HepG2 (cell line): ENCODE data around the gene ARHGAP9. TPM values are rescaled to one million over a fixed set of nuclear protein-coding genes. Genes with fewer than 3 reads are reported as not detected.

ENCODE experiments used
- ATAC-seq: fragments of 200-7000 bp; cut with Tn5 transposase; 3 replicates; pipeline ENCODE4 v1.9.1; 2020; ENCODE audit warnings: mild to moderate bottlenecking, moderate library complexity
- BruUV-seq: library from RNA; stranded (reverse); fragments of 400-500 nt; replicated peaks from 2 replicates; lab custom pipeline; 2021; lab: Mats Ljungman, UMichigan
- CTCF ChIA-PET: fragments of 300-600 bp; formaldehyde crosslinking; extraction: SDS; loops from one replicate; lab custom pipeline; 2021; ENCODE audit warnings: low total read pairs, inconsistent platforms, low intra/inter-chr PET ratio; lab: Yijun Ruan, JAX
- POLR2A ChIA-PET: fragments of 350-600 bp; sonication (Branson Sonifier 250); formaldehyde crosslinking; loops from one replicate; lab custom pipeline; 2020; ENCODE audit warnings: antibody characterized with exemption, inconsistent platforms; lab: Yijun Ruan, JAX
- DNase-seq: peaks from one replicate; pipeline ENCODE4 v3.0.0-alpha.2; 2015; ENCODE audit warnings: low spot score
- FAIRE-seq: peaks from 3 replicates; lab custom pipeline; 2011; peaks lifted over from hg19 to GRCh38; lab: Jason Lieb, UNC
- H2AFZ ChIP-seq: one replicate; pipeline ENCODE4 v1.6.1; 2011; ENCODE audit warnings: low read length, inconsistent platforms
- H3K27ac ChIP-seq: fragments of 300-600 bp; 3 replicates; pipeline ENCODE4 v1.8.0; 2011; ENCODE audit warnings: mixed run types, mild to moderate bottlenecking, mixed read lengths, low read length, inconsistent platforms; ENCODE audit not compliant: insufficient read depth; ENCODE audit errors: extremely low read length
- H3K27me3 ChIP-seq, 2 experiments: fragments of 200-600 bp in 1 of 2; 2 replicates in 1 of 2; 3 replicates in 1 of 2; pipeline versions ENCODE4 v1.6.0 to v1.8.0; 2011; ENCODE audit warnings: low read length in 2 of 2, mild to moderate bottlenecking in 2 of 2, moderate library complexity in 2 of 2, inconsistent platforms in 1 of 2; ENCODE audit not compliant: insufficient read depth in 2 of 2, control insufficient read depth in 1 of 2
- H3K36me3 ChIP-seq, 2 experiments: fragments of 200-600 bp in 1 of 2; replicated peaks in 1 of 2; 2 replicates in 1 of 2; 3 replicates in 1 of 2; pipeline versions ENCODE4 v1.5.1 to v1.8.0; 2011; ENCODE audit warnings: low read length in 2 of 2, inconsistent platforms in 1 of 2; ENCODE audit not compliant: insufficient read depth in 2 of 2, control insufficient read depth in 1 of 2
- H3K4me1 ChIP-seq: 2 replicates; pipeline ENCODE4 v1.5.1; 2012; ENCODE audit warnings: low read length, inconsistent platforms; ENCODE audit not compliant: insufficient read depth
- H3K4me2 ChIP-seq: 2 replicates; pipeline ENCODE4 v1.6.0; 2011; ENCODE audit warnings: low read depth, low read length, inconsistent platforms
- H3K4me3 ChIP-seq, 3 experiments: fragments of 200-600 bp in 1 of 3; sonication (generic), shearing (Covaris generic) in 1 of 3; replicated peaks in 1 of 3; 2 replicates each; pipeline ENCODE4 v1.5.1; 2011 to 2016; ENCODE audit warnings: low read length in 3 of 3, inconsistent platforms in 2 of 3, low read depth in 2 of 3, mild to moderate bottlenecking in 2 of 3, control low read depth in 1 of 3, mixed read lengths in 1 of 3; ENCODE audit not compliant: insufficient read depth in 1 of 3
- H3K79me2 ChIP-seq: one replicate; pipeline ENCODE4 v1.6.1; 2011; ENCODE audit warnings: low read length, inconsistent platforms; ENCODE audit not compliant: insufficient read depth
- H3K9ac ChIP-seq: 2 replicates; pipeline ENCODE4 v1.6.0; 2011; ENCODE audit warnings: mild to moderate bottlenecking, low read depth, low read length, inconsistent platforms; ENCODE audit not compliant: insufficient read depth
- H3K9me3 ChIP-seq: 2 replicates; pipeline ENCODE4 v1.5.1; 2012; ENCODE audit warnings: mild to moderate bottlenecking, low read length
- H4K20me1 ChIP-seq: 2 replicates; pipeline ENCODE4 v1.6.0; 2011; ENCODE audit warnings: inconsistent platforms, mild to moderate bottlenecking, low read length, moderate library complexity; ENCODE audit not compliant: insufficient read depth
- AGO1 ChIP-seq: fragments of 200-400 bp; formaldehyde crosslinking; IDR thresholded peaks from 2 replicates; pipeline ENCODE4 v1.6.1; 2017; ENCODE audit warnings: mild to moderate bottlenecking, low read depth, low read length, moderate library complexity; ENCODE audit not compliant: poor library complexity, severe bottlenecking
- POLR2A ChIP-seq, 2 experiments: IDR thresholded peaks; 2 replicates each; pipeline ENCODE4 v1.6.1; 2011; ENCODE audit warnings: low read depth in 2 of 2, low read length in 2 of 2, mild to moderate bottlenecking in 1 of 2, moderate library complexity in 1 of 2; ENCODE audit not compliant: insufficient read depth in 1 of 2
- POLR2G ChIP-seq: fragments of 200-400 bp; formaldehyde crosslinking; IDR thresholded peaks from 2 replicates; pipeline ENCODE4 v1.6.1; 2018; ENCODE audit warnings: mild to moderate bottlenecking, low read depth, low read length, moderate library complexity
- RFX5 ChIP-seq: IDR thresholded peaks from 2 replicates; pipeline ENCODE4 v1.6.1; 2011; ENCODE audit warnings: low read depth, low read length, improper control_type of control experiment
- ZNF713 ChIP-seq: sonication (generic); formaldehyde crosslinking; IDR thresholded peaks from 2 replicates; pipeline ENCODE4 v1.4.0; 2020; ENCODE audit warnings: mild to moderate bottlenecking, missing genetic modification reagents
- whole genome bisulfite sequencing: methylation state at CpG from one replicate; pipeline ENCODE4 v1.1.6; 2017; ENCODE audit warnings: low lambda C conversion rate; 5-methylcytosine and 5-hydroxymethylcytosine counted together
- in situ Hi-C: cut with HindIII; loops from 2 replicates; pipeline ENCODE4 v1.10.0; 2017; ENCODE audit warnings: low pct_unique_long_range_greater_than_20kb; ENCODE audit not compliant: extremely low pct_ligation_motif_present
- intact Hi-C: fragments of 100-400 bp; cut with micrococcal nuclease; formaldehyde crosslinking; loops from one replicate; pipeline ENCODE4 v1.10.0; 2022; ENCODE audit not compliant: unreplicated experiment
- polyA plus RNA-seq, 8 experiments: library from polyadenylated mRNA; depleted of rRNA in 3 of 8; stranded (reverse) in 7 of 8; unstranded in 1 of 8; fragments of >200 nt; fragmentation: Illumina TruSeq in 4 of 8; extraction: Trizol in 4 of 8; gene quantifications; 2 replicates each; pipeline versions ENCODE4 v1.2.1 to v1.2.3, GENCODE V29; 2011 to 2016; ENCODE audit warnings: low read depth in 4 of 8, missing spikeins in 1 of 8, mixed read lengths in 1 of 8; ENCODE audit not compliant: insufficient read depth in 1 of 8
- total RNA-seq, 5 experiments: library from RNA; depleted of rRNA; stranded (reverse); fragments of >200 nt; fragmentation: Illumina TruSeq; extraction: Trizol; gene quantifications; 2 replicates each; pipeline ENCODE4 v1.2.3, GENCODE V29; 2016; ENCODE audit warnings: low read depth in 1 of 5

Gene ARHGAP9
- total and polyA plus RNA-seq, 2 of the 13 experiments (the other 11 are each of a cell fraction or from before 2014, with no cell fraction given), result 0.18 to 1.2 TPM

- FAIRE-seq (no peak), ATAC-seq (no peak), DNase-seq (no peak)
- Histone ChIP-seq H3K9ac (no peak overlapping the region), H3K27ac (no peak overlapping the region), H2AFZ (no peak overlapping the region), H3K4me3 (no peak overlapping the region), H3K9me3 (no peaks in the 10 kb centered on the region), H3K27me3 (no peaks in the 10 kb centered on the region; a peak in 1 of 5 replicates), H3K4me1 (peaks cover 23% of the 10 kb centered on the region), H3K79me2 (peaks cover 15% of the 10 kb centered on the region), H3K4me2 (no peak overlapping the region), H4K20me1 (no peaks in the 10 kb centered on the region), H3K36me3 (peaks cover 20 to 65% of the 10 kb centered on the region in 2 experiments)
- intact Hi-C loops, result no loop called here
- in situ Hi-C loops, result no loop called here
- TF ChIP-seq POLR2A (IDR thresholded peaks at IDR 0.05; ENCODE audit: insufficient read depth in 1 of 2, low read depth in 2 of 2, low read length in 2 of 2), result peak in 1 of 2 experiments; percentile 1; a peak in 1 of 4 replicates
- TF ChIP-seq ZNF713, result no peak
- ChIA-PET CTCF (no interaction called here), POLR2A (interaction anchor here (0.6 to 0.8 kb wide), 2 partner anchors 19 to 841 kb away, joined by 3 to 8 read pairs; no protein-coding TSS in a partner anchor)
- 96% methylated on average over 2 of the region's 4 CpGs for WGBS
- no TSS peak for BruUV-seq
These were observed 46.9 kb upstream of the ARHGAP9 start for GRCh38 chr12:57526477-57527126.

GRCh38 chr12:57525615-57526383 lies 46.1 kb upstream of the ARHGAP9 start:
- TF ChIP-seq AGO1 (peak; percentile 27), POLR2A (IDR thresholded peaks at IDR 0.05; ENCODE audit: insufficient read depth in 1 of 2, low read depth in 2 of 2, low read length in 2 of 2) (peak in 1 of 2 experiments; percentile 22; a peak in 1 of 4 replicates), POLR2G (0 out of 2 replicates have a peak, but pooled peaks have one; percentile 1), RFX5 (no peak)
- in situ Hi-C loops (no loop called here), intact Hi-C loops (no loop called here)
- WGBS, result 92% methylated on average over 16 of the region's 16 CpGs
- Histone ChIP-seq H3K9ac (no peak overlapping the region), H3K4me1 (peaks cover 30% of the 10 kb centered on the region), H3K9me3 (no peaks in the 10 kb centered on the region), H3K79me2 (peaks cover 15% of the 10 kb centered on the region), H2AFZ (no peak overlapping the region), H4K20me1 (no peaks in the 10 kb centered on the region), H3K27me3 (no peaks in the 10 kb centered on the region; a peak in 1 of 5 replicates), H3K36me3 (peaks cover 20 to 62% of the 10 kb centered on the region in 2 experiments), H3K4me2 (no peak overlapping the region), H3K27ac (no peak overlapping the region), H3K4me3 (no peak overlapping the region)
- no peak for DNase-seq
- CTCF ChIA-PET, result no interaction called here
- ATAC-seq, result no peak
- POLR2A ChIA-PET, result interaction anchor here (0.8 to 3.0 kb wide), 3 partner anchors 12 to 50 kb away, joined by 3 to 21 read pairs (median 5); no protein-coding TSS in a partner anchor
- BruUV-seq, result no TSS peak
- no peak for FAIRE-seq
